IMR-90 (cell line): Measurements from ENCODE around the gene WDR54. TPM values are rescaled to one million over a fixed set of nuclear protein-coding genes. Genes with fewer than 3 reads are reported as not detected.

Source experiments
- ATAC-seq: fragments of 200-7000 bp; cut with Tn5 transposase; 2 replicates; pipeline ENCODE4 v1.9.1; 2020; ENCODE audit warnings: low read depth, mild to moderate bottlenecking, moderate library complexity
- BruUV-seq: library from RNA; stranded (reverse); fragments of 400-500 nt; replicated peaks from 2 replicates; lab custom pipeline; 2021; lab: Mats Ljungman, UMichigan
- CTCF ChIA-PET: fragments of 300-600 bp; formaldehyde crosslinking; extraction: SDS; loops from one replicate; lab custom pipeline; 2021; ENCODE audit warnings: antibody characterized with exemption; lab: Yijun Ruan, JAX
- POLR2A ChIA-PET: fragments of 300-600 bp; sonication (Branson Sonifier 250); formaldehyde crosslinking; loops from one replicate; lab custom pipeline; 2022; ENCODE audit warnings: antibody characterized with exemption; ENCODE audit not compliant: unreplicated experiment; lab: Charles Lee
- DNase-seq: peaks from one replicate; pipeline ENCODE4 v3.0.0; 2013
- H2AFZ ChIP-seq: replicated peaks from 2 replicates; pipeline ENCODE3; 2013; ENCODE audit warnings: low read length, mild to moderate bottlenecking; ENCODE audit not compliant: poor library complexity
- H2AK5ac ChIP-seq: 2 replicates; pipeline ENCODE4 v1.6.1; 2013; ENCODE audit warnings: low read depth, low read length, inconsistent platforms
- H2AK9ac ChIP-seq: replicated peaks from 2 replicates; pipeline ENCODE3; 2013; ENCODE audit warnings: mild to moderate bottlenecking, low read depth, low read length, moderate library complexity; ENCODE audit not compliant: poor library complexity
- H2BK120ac ChIP-seq: 2 replicates; pipeline ENCODE4 v1.6.1; 2013; ENCODE audit warnings: low read depth, low read length, inconsistent platforms
- H2BK15ac ChIP-seq: 3 replicates; pipeline ENCODE4 v1.6.1; 2013; ENCODE audit warnings: low read depth, low read length, inconsistent platforms
- H2BK20ac ChIP-seq: 2 replicates; pipeline ENCODE4 v1.6.1; 2013; ENCODE audit warnings: low read depth, mild to moderate bottlenecking, inconsistent platforms, low read length, moderate library complexity
- H2BK5ac ChIP-seq: 2 replicates; pipeline ENCODE4 v1.6.1; 2013; ENCODE audit warnings: mild to moderate bottlenecking, low read depth, low read length, inconsistent platforms; ENCODE audit not compliant: poor library complexity, severe bottlenecking
- H3K14ac ChIP-seq: replicated peaks from 2 replicates; pipeline ENCODE4 v1.6.1; 2013; ENCODE audit warnings: low read depth, low read length, inconsistent platforms
- H3K18ac ChIP-seq: 2 replicates; pipeline ENCODE4 v1.6.1; 2013; ENCODE audit warnings: low read depth, low read length, control low read depth
- H3K23ac ChIP-seq: 2 replicates; pipeline ENCODE4 v1.6.1; 2013; ENCODE audit warnings: low read depth, low read length, inconsistent platforms
- H3K27ac ChIP-seq: 2 replicates; pipeline ENCODE4 v1.5.1; 2013; ENCODE audit warnings: mild to moderate bottlenecking, control low read depth, low read length; ENCODE audit not compliant: insufficient read depth
- H3K27me3 ChIP-seq: 2 replicates; pipeline ENCODE4 v1.6.1; 2013; ENCODE audit warnings: low read length; ENCODE audit not compliant: control insufficient read depth, insufficient read depth
- H3K36me3 ChIP-seq: 2 replicates; pipeline ENCODE4 v1.6.1; 2013; ENCODE audit warnings: low read length, mixed read lengths; ENCODE audit not compliant: control insufficient read depth, insufficient read depth
- H3K4ac ChIP-seq: 2 replicates; pipeline ENCODE4 v1.6.1; 2013; ENCODE audit warnings: low read depth, low read length, inconsistent platforms
- H3K4me1 ChIP-seq: 2 replicates; pipeline ENCODE4 v1.6.1; 2013; ENCODE audit warnings: low read length, mixed read lengths; ENCODE audit not compliant: control insufficient read depth, insufficient read depth
- H3K4me2 ChIP-seq: 2 replicates; pipeline ENCODE4 v1.6.1; 2013; ENCODE audit warnings: low read depth, mild to moderate bottlenecking, control low read depth, low read length, moderate library complexity
- H3K4me3 ChIP-seq: 2 replicates; pipeline ENCODE4 v1.5.1; 2013; ENCODE audit warnings: low read depth, mild to moderate bottlenecking, control low read depth, low read length, moderate library complexity; ENCODE audit not compliant: insufficient read depth
- H3K56ac ChIP-seq: 2 replicates; pipeline ENCODE4 v1.6.1; 2013; ENCODE audit warnings: low read length, inconsistent platforms; ENCODE audit not compliant: insufficient read depth; ENCODE audit errors: extremely low read depth
- H3K79me1 ChIP-seq, 2 experiments: 2 replicates each; pipeline ENCODE4 v1.6.1; 2013; ENCODE audit warnings: low read length in 2 of 2, inconsistent platforms in 1 of 2, low read depth in 1 of 2
- H3K9ac ChIP-seq: 2 replicates; pipeline ENCODE4 v1.6.1; 2013; ENCODE audit warnings: low read depth, low read length, control low read depth
- H3K9me1 ChIP-seq: 2 replicates; pipeline ENCODE4 v1.6.1; 2013; ENCODE audit warnings: low read length, inconsistent platforms; ENCODE audit not compliant: insufficient read depth
- H3K9me3 ChIP-seq: 2 replicates; pipeline ENCODE4 v1.6.1; 2013; ENCODE audit warnings: low read length; ENCODE audit not compliant: control insufficient read depth, insufficient read depth
- H4K20me1 ChIP-seq: 2 replicates; pipeline ENCODE4 v1.6.1; 2013; ENCODE audit warnings: low read length, inconsistent platforms; ENCODE audit not compliant: insufficient read depth
- H4K5ac ChIP-seq: 2 replicates; pipeline ENCODE4 v1.6.1; 2013; ENCODE audit warnings: mild to moderate bottlenecking, low read depth, low read length, control low read depth
- H4K8ac ChIP-seq, 2 experiments: 2 replicates each; pipeline ENCODE4 v1.6.1; 2013; ENCODE audit warnings: low read depth in 2 of 2, low read length in 2 of 2, control low read depth in 1 of 2, inconsistent platforms in 1 of 2
- H4K91ac ChIP-seq: 2 replicates; pipeline ENCODE4 v1.6.1; 2013; ENCODE audit warnings: low read depth, low read length, inconsistent platforms; ENCODE audit not compliant: insufficient read depth
- BHLHE40 ChIP-seq: fragments of 150-350 bp; IDR thresholded peaks from 2 replicates; pipeline ENCODE4 v1.6.1; 2016; ENCODE audit warnings: mild to moderate bottlenecking, low read depth, low read length
- MAFK ChIP-seq: IDR thresholded peaks from 2 replicates; pipeline ENCODE4 v1.6.1; 2012; ENCODE audit warnings: low read depth, low read length, improper control_type of control experiment
- MAZ ChIP-seq: IDR thresholded peaks from 2 replicates; pipeline ENCODE4 v1.6.1; 2012; ENCODE audit warnings: low read depth, mild to moderate bottlenecking, low read length, improper control_type of control experiment, moderate library complexity, borderline replicate concordance
- MXI1 ChIP-seq: IDR thresholded peaks from 2 replicates; pipeline ENCODE4 v1.6.1; 2012; ENCODE audit warnings: low read depth, mild to moderate bottlenecking, low read length, moderate library complexity, borderline replicate concordance
- POLR2A ChIP-seq: IDR thresholded peaks from 2 replicates; pipeline ENCODE4 v1.6.1; 2012; ENCODE audit warnings: mild to moderate bottlenecking, low read depth, low read length
- RAD21 ChIP-seq: IDR thresholded peaks from 2 replicates; pipeline ENCODE4 v1.6.1; 2012; ENCODE audit warnings: low read length, improper control_type of control experiment
- RFX5 ChIP-seq: IDR thresholded peaks from 2 replicates; pipeline ENCODE4 v1.8.0; 2012; ENCODE audit warnings: low read depth, mild to moderate bottlenecking, low read length, moderate library complexity
- SMC3 ChIP-seq: fragments of 150-350 bp; IDR thresholded peaks from 2 replicates; pipeline ENCODE4 v1.6.1; 2016; ENCODE audit warnings: low read depth, mild to moderate bottlenecking, antibody characterized with exemption, low read length, moderate library complexity
- dilution Hi-C: fragments of 300-500 bp; cut with HindIII; formaldehyde crosslinking; loops from one replicate; pipeline ENCODE4 v1.14.3; 2018; ENCODE audit warnings: low sequenced_read_pairs; ENCODE audit not compliant: unreplicated experiment
- in situ Hi-C: fragments of 300-500 bp; cut with MboI; formaldehyde crosslinking; loops from 3 replicates; pipeline ENCODE4 v1.14.3; 2019; ENCODE audit warnings: low sequenced_read_pairs, inconsistent platforms, mixed read lengths
- intact Hi-C: fragments of 100-400 bp; cut with micrococcal nuclease; formaldehyde crosslinking; loops from 2 replicates; pipeline ENCODE4 v1.10.0; 2022
- polyA plus RNA-seq, 3 experiments: library from polyadenylated mRNA; depleted of rRNA; stranded (reverse); fragments of >200 nt; gene quantifications; 2 replicates each; pipeline ENCODE4 v1.2.3, GENCODE V29; 2012; ENCODE audit warnings: low replicate concordance in 1 of 3
- total RNA-seq: library from RNA; depleted of rRNA; stranded (reverse); fragments of >200 nt; gene quantifications from 2 replicates; pipeline ENCODE4 v1.2.3, GENCODE V29; 2012
- TF ChIP-seq, protein P1 (sequence below): fragments of 150-350 bp; IDR thresholded peaks from 2 replicates; pipeline ENCODE4 v1.6.1; 2016; ENCODE audit warnings: low read depth, mild to moderate bottlenecking, low read length, moderate library complexity, borderline replicate concordance
- TF ChIP-seq, protein P2 (sequence below): fragments of 150-350 bp; IDR thresholded peaks from 2 replicates; pipeline ENCODE4 v1.6.1; 2017; ENCODE audit warnings: mild to moderate bottlenecking, antibody characterized with exemption, low read length, low read depth
- TF ChIP-seq, protein P3 (sequence below): conservative IDR thresholded peaks from 2 replicates; pipeline ENCODE4 v1.5.1; 2012; ENCODE audit warnings: mild to moderate bottlenecking, low read depth, low read length, improper control_type of control experiment

Gene WDR54
- total and polyA plus RNA-seq, 2 of the 4 experiments (the other 2 are of a cell fraction), result 47.9 to 57.2 TPM

DNA sequence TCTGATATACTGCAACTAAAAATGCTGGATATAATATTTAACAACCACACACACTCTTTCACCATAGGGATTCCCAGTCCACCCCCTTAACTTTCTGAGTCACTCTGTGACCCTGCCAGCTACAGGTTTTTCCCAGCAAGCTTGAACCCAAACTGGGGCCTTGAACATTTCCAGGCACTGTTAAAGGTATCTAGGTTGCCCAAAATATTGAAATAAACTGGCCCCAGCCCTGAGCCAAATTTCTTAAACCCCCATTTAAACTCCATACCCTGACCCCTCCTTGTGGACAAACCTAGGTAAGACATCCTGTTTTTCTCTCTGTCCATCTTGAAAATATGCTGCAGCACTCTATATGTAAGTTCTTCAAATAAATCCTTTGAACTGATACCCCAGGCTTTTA is 21.7 kb upstream of the WDR54 start:
- H4K5ac ChIP-seq, result no peak overlapping the region
- H3K36me3 ChIP-seq, result no peaks in the 10 kb centered on the region
- peaks cover 4% of the 10 kb centered on the region for H3K27me3 ChIP-seq
- intact Hi-C loops (loop anchor here (1.0 to 10.0 kb wide), 2 partner anchors 149 to 475 kb away; partner anchors contain the start of gene DGUOK), dilution Hi-C loops (no loop called here), in situ Hi-C loops (no loop called here)
- no peak overlapping the region for H3K4me3 ChIP-seq
- H4K20me1 ChIP-seq, result no peaks in the 10 kb centered on the region
- H2AK9ac ChIP-seq, result no peak overlapping the region
- ATAC-seq, result peak; percentile 86
- H3K9me3 ChIP-seq, result no peaks in the 10 kb centered on the region
- no peaks in the 10 kb centered on the region for H3K79me1 ChIP-seq
- no peak overlapping the region for H3K4ac ChIP-seq
- BruUV-seq, result no TSS peak
- POLR2A ChIA-PET, result no interaction called here
- H3K14ac ChIP-seq, result no peak overlapping the region
- H4K91ac ChIP-seq, result no peak overlapping the region
- no peak overlapping the region for H4K8ac ChIP-seq
- no peak overlapping the region for H3K9ac ChIP-seq
- no peak overlapping the region for H2AK5ac ChIP-seq
- no peak overlapping the region for H2AFZ ChIP-seq
- DNase-seq, result peak; percentile 40
- no peak overlapping the region for H2BK120ac ChIP-seq
- H3K18ac ChIP-seq, result no peak overlapping the region
- no peak overlapping the region for H2BK20ac ChIP-seq
- no peak overlapping the region for H3K56ac ChIP-seq
- CTCF ChIA-PET, result interaction anchor here (1.0 kb wide), 1 partner anchor 9 kb away, joined by 3 read pairs; no protein-coding TSS in a partner anchor
- H2BK5ac ChIP-seq, result no peak overlapping the region
- no peaks in the 10 kb centered on the region for H3K9me1 ChIP-seq
- H3K4me1 ChIP-seq, result no peaks in the 10 kb centered on the region
- no peak overlapping the region for H3K4me2 ChIP-seq
- H2BK15ac ChIP-seq, result no peak overlapping the region
- no peak overlapping the region for H3K27ac ChIP-seq
- TF ChIP-seq MAFK, result no peak
- TF ChIP-seq, protein P1, sequence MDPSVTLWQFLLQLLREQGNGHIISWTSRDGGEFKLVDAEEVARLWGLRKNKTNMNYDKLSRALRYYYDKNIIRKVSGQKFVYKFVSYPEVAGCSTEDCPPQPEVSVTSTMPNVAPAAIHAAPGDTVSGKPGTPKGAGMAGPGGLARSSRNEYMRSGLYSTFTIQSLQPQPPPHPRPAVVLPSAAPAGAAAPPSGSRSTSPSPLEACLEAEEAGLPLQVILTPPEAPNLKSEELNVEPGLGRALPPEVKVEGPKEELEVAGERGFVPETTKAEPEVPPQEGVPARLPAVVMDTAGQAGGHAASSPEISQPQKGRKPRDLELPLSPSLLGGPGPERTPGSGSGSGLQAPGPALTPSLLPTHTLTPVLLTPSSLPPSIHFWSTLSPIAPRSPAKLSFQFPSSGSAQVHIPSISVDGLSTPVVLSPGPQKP, result no peak
- no peak for TF ChIP-seq BHLHE40
- no peak for TF ChIP-seq POLR2A
- TF ChIP-seq RFX5, result no peak
- peak; percentile 51 for TF ChIP-seq RAD21
- TF ChIP-seq MAZ, result no peak
- TF ChIP-seq, protein P2, sequence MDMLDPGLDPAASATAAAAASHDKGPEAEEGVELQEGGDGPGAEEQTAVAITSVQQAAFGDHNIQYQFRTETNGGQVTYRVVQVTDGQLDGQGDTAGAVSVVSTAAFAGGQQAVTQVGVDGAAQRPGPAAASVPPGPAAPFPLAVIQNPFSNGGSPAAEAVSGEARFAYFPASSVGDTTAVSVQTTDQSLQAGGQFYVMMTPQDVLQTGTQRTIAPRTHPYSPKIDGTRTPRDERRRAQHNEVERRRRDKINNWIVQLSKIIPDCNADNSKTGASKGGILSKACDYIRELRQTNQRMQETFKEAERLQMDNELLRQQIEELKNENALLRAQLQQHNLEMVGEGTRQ, result no peak
- TF ChIP-seq SMC3, result peak; percentile 54
- TF ChIP-seq, protein P3, sequence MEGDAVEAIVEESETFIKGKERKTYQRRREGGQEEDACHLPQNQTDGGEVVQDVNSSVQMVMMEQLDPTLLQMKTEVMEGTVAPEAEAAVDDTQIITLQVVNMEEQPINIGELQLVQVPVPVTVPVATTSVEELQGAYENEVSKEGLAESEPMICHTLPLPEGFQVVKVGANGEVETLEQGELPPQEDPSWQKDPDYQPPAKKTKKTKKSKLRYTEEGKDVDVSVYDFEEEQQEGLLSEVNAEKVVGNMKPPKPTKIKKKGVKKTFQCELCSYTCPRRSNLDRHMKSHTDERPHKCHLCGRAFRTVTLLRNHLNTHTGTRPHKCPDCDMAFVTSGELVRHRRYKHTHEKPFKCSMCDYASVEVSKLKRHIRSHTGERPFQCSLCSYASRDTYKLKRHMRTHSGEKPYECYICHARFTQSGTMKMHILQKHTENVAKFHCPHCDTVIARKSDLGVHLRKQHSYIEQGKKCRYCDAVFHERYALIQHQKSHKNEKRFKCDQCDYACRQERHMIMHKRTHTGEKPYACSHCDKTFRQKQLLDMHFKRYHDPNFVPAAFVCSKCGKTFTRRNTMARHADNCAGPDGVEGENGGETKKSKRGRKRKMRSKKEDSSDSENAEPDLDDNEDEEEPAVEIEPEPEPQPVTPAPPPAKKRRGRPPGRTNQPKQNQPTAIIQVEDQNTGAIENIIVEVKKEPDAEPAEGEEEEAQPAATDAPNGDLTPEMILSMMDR, result peak; percentile 53
- no peak for TF ChIP-seq MXI1
- H3K23ac ChIP-seq, result no peak overlapping the region
